Naive thymus-derived CD4-positive, alpha-beta T cell (primary cell): ENCODE data around the gene LAMB1. TPM values are rescaled to one million over a fixed set of nuclear protein-coding genes. Genes with fewer than 3 reads are reported as not detected.
"Not testable (repeated sequence)": the region's sequence is repeated elsewhere in the genome, so short reads cannot be mapped to it uniquely, and the experiment has no call there.

Source experiments
- ATAC-seq: fragments of 150-1000 bp; cut with Tn5 transposase; 2 replicates; pipeline ENCODE4 v1.10.0; 2021; ENCODE audit warnings: mild to moderate bottlenecking, moderate library complexity
- CTCF ChIA-PET: fragments of 350-600 bp; sonication (Branson Sonifier 250); formaldehyde crosslinking; loops from one replicate; lab custom pipeline; 2021; ENCODE audit warnings: antibody characterized with exemption; lab: Charles Lee
- POLR2A ChIA-PET: fragments of 350-600 bp; sonication (Branson Sonifier 250); formaldehyde crosslinking; loops from one replicate; lab custom pipeline; 2021; ENCODE audit warnings: antibody characterized with exemption, inconsistent platforms; lab: Charles Lee
- DNase-seq, 9 donors: peaks; one replicate each; pipeline versions ENCODE4 v3.0.0 to v3.0.0-alpha.2; 2020 to 2022; ENCODE audit warnings: mixed read lengths in 1 of 9
- H3K27ac ChIP-seq: one replicate; pipeline ENCODE4 v1.7.0; 2013; ENCODE audit warnings: mild to moderate bottlenecking, low read depth, low read length, moderate library complexity
- H3K27me3 ChIP-seq, 2 donors: one replicate each; pipeline ENCODE4 v1.7.0; 2013; ENCODE audit warnings: low read length in 2 of 2, mild to moderate bottlenecking in 2 of 2, moderate library complexity in 2 of 2; ENCODE audit not compliant: control insufficient read depth in 2 of 2, insufficient read depth in 2 of 2
- H3K36me3 ChIP-seq, 3 experiments: 1 replicate in 2 of 3; 2 replicates in 1 of 3; pipeline ENCODE4 v1.7.0; 2013; ENCODE audit warnings: low read length in 3 of 3, mild to moderate bottlenecking in 3 of 3, moderate library complexity in 1 of 3; ENCODE audit not compliant: insufficient read depth in 3 of 3, control insufficient read depth in 2 of 3
- H3K4me1 ChIP-seq, 2 donors: one replicate each; pipeline ENCODE4 v1.7.0; 2013; ENCODE audit warnings: low read length in 2 of 2, mild to moderate bottlenecking in 2 of 2, moderate library complexity in 1 of 2; ENCODE audit not compliant: control insufficient read depth in 2 of 2, insufficient read depth in 2 of 2
- H3K4me3 ChIP-seq: 2 replicates; pipeline ENCODE4 v1.7.0; 2013; ENCODE audit warnings: mild to moderate bottlenecking, low read length
- H3K9me3 ChIP-seq, 3 experiments: 1 replicate in 2 of 3; 2 replicates in 1 of 3; pipeline ENCODE4 v1.7.0; 2013; ENCODE audit warnings: low read length in 3 of 3; ENCODE audit not compliant: control insufficient read depth in 2 of 3
- H3K27ac Mint-ChIP-seq, 9 donors: one replicate each; pipeline ENCODE4 v1.8.0; 2020 to 2022; ENCODE audit warnings: mixed read lengths in 9 of 9, mild to moderate bottlenecking in 8 of 9, moderate library complexity in 5 of 9, inconsistent platforms in 2 of 9
- H3K27me3 Mint-ChIP-seq, 5 donors: one replicate each; pipeline ENCODE4 v1.8.0; 2021 to 2022; ENCODE audit warnings: mixed read lengths in 5 of 5, mild to moderate bottlenecking in 1 of 5
- H3K36me3 Mint-ChIP-seq, 5 donors: one replicate each; pipeline ENCODE4 v1.8.0; 2020 to 2022; ENCODE audit warnings: mixed read lengths in 5 of 5, mild to moderate bottlenecking in 3 of 5, inconsistent platforms in 1 of 5
- H3K4me1 Mint-ChIP-seq, 7 donors: one replicate each; pipeline ENCODE4 v1.8.0; 2020 to 2022; ENCODE audit warnings: mixed read lengths in 7 of 7, mild to moderate bottlenecking in 3 of 7, inconsistent platforms in 1 of 7
- H3K4me3 Mint-ChIP-seq, 10 donors: one replicate each; pipeline ENCODE4 v1.8.0; 2020 to 2022; ENCODE audit warnings: mild to moderate bottlenecking in 10 of 10, mixed read lengths in 10 of 10, moderate library complexity in 6 of 10, inconsistent platforms in 2 of 10
- H3K9me3 Mint-ChIP-seq, 11 donors: one replicate each; pipeline ENCODE4 v1.8.0; 2020 to 2022; ENCODE audit warnings: mixed read lengths in 11 of 11, mild to moderate bottlenecking in 4 of 11, inconsistent platforms in 1 of 11, moderate library complexity in 1 of 11
- intact Hi-C, 2 donors: fragments of 100-400 bp; cut with micrococcal nuclease; formaldehyde crosslinking; loops; one replicate each; pipeline ENCODE4 v1.15.1; 2023
- polyA plus RNA-seq, 2 donors: library from polyadenylated mRNA; unstranded; fragments of 300-500 nt; fragmentation: Illumina TruSeq; gene quantifications; one replicate each; pipeline ENCODE4 v1.2.3, GENCODE V29; 2021
- total RNA-seq, 6 experiments: library from RNA in 5 of 6; stranded (reverse) in 5 of 6; gene quantifications; 1 replicate in 5 of 6; 2 replicates in 1 of 6; pipeline ENCODE4 v1.2.3 and lab custom pipeline; 2021 to 2026

The LAMB1 gene
- total and polyA plus RNA-seq, 7 experiments from 2014 or later: 0.65 to 0.82 TPM; not detected in 5

DNA sequence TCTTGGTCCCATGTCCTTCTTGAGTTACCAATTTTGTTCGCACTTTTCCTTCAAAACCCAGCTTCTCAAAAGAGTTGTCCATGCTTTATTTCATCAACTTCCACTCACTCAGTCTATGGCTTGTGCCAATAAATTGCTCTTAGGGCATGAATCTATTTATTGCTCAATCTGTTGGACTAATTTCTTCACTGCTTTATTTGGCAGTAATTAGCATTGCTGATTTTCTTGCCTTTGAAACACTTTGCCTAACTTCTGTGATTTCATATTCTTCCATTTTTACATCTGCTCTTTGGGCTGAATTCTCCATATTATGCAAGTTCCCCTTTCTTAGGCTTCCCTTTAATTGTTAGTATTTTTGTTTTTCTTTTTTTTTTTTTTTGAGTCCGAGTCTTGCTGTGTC is 95.2 kb downstream of the LAMB1 start:
- H3K27me3 Mint-ChIP-seq: no peaks in the 10 kb centered on the region
- Histone ChIP-seq H3K27me3 (no peaks in the 10 kb centered on the region), H3K36me3 (peaks cover 22 to 57% (median 33%) of the 10 kb centered on the region in 3 experiments), H3K27ac (no peak overlapping the region), H3K4me3 (no peak overlapping the region), H3K4me1 (no peaks in the 10 kb centered on the region), H3K9me3 (no peaks in the 10 kb centered on the region)
- peak overlapping the region in 1 of 9 donors; percentile 50 for H3K27ac Mint-ChIP-seq
- intact Hi-C loops: no loop called here
- peaks cover 0 to 5% (median 0%) of the 10 kb centered on the region in 11 donors for H3K9me3 Mint-ChIP-seq
- ChIA-PET POLR2A (no interaction called here), CTCF (interaction anchor here (0.6 kb wide), 1 partner anchor 28 kb away, joined by 4 read pairs; no protein-coding TSS in a partner anchor)
- H3K4me3 Mint-ChIP-seq: no peak overlapping the region
- H3K4me1 Mint-ChIP-seq: peaks cover 3 to 42% (median 25%) of the 10 kb centered on the region in 7 donors
- ATAC-seq (no peak), DNase-seq (no peak)
- peaks cover 45 to 68% (median 59%) of the 10 kb centered on the region in 5 donors for H3K36me3 Mint-ChIP-seq

DNA sequence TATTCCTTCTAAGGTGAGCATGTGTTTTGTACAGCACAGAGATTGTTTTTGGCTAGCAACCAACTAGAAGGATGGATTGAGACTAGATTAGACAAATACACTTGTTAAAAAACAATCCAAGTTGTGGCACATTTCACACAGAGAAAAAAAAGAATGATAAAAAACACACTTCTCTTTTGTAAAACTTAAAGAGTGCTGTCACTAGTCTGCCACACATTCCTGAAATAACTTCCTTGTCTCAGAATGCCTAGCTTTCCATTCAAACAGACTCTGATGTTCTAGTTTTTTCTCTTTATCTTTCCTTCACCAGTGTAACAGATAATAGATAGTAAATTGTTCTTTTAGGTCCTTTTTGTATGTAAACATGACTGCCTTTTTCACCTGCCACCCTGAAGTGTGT is 100.6 kb downstream of the LAMB1 start:
- intact Hi-C loops: no loop called here
- no peak overlapping the region for H3K4me3 Mint-ChIP-seq
- H3K9me3 Mint-ChIP-seq: no peaks in the 10 kb centered on the region
- Histone ChIP-seq H3K27me3 (no peaks in the 10 kb centered on the region), H3K27ac (no peak overlapping the region), H3K4me3 (no peak overlapping the region), H3K4me1 (no peaks in the 10 kb centered on the region), H3K9me3 (no peaks in the 10 kb centered on the region), H3K36me3 (peaks cover 15 to 37% (median 16%) of the 10 kb centered on the region in 3 experiments)
- POLR2A ChIA-PET: no interaction called here
- no peaks in the 10 kb centered on the region for H3K27me3 Mint-ChIP-seq
- peaks cover 14 to 37% (median 24%) of the 10 kb centered on the region in 5 donors for H3K36me3 Mint-ChIP-seq
- CTCF ChIA-PET: no interaction called here
- ATAC-seq (no peak), DNase-seq (no peak)
- H3K27ac Mint-ChIP-seq: no peak overlapping the region
- peaks cover 12 to 58% (median 40%) of the 10 kb centered on the region in 7 donors for H3K4me1 Mint-ChIP-seq

DNA sequence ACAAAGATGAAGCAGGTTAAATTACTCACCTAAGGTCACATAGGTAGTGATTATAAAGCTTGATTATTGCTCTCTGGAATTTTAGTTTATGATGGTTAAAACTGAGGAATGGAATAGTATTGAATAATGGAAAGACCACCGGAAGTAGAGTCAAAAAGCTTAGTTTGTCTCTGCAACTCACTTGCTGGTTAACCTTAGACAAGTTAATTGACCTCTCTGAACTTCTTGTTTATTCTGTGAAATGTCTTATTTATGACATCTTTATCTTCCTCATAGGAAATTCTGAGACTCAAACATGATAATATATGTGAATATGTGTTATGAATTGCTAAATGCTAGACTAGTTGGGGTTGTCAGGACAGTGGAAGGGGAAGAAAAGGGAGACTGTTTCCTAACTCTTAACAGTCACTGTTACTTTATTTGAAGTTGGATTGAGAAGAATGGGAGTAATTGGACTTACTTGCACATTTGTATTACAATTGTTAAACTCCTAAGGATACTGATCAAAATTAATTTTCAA is 102.4 kb downstream of the LAMB1 start:
- Histone ChIP-seq H3K4me1 (no peaks in the 10 kb centered on the region), H3K9me3 (no peaks in the 10 kb centered on the region), H3K4me3 (no peak overlapping the region), H3K27me3 (no peaks in the 10 kb centered on the region), H3K27ac (no peak overlapping the region), H3K36me3 (peaks cover 9 to 26% (median 10%) of the 10 kb centered on the region in 3 experiments)
- no peaks in the 10 kb centered on the region for H3K9me3 Mint-ChIP-seq
- CTCF ChIA-PET: no interaction called here
- DNase-seq (no peak), ATAC-seq (no peak)
- H3K4me1 Mint-ChIP-seq: peaks cover 24 to 67% (median 47%) of the 10 kb centered on the region in 7 donors
- H3K27ac Mint-ChIP-seq: peak overlapping the region in 5 of 9 donors; percentile 7 to 71 (median 56)
- H3K36me3 Mint-ChIP-seq: peaks cover 5 to 38% (median 23%) of the 10 kb centered on the region in 5 donors
- intact Hi-C loops: loop anchor here in 1 of 2 donors (1.0 kb wide), 1 partner anchor 8 kb away; no protein-coding TSS in a partner anchor
- no peaks in the 10 kb centered on the region for H3K27me3 Mint-ChIP-seq
- peak overlapping the region in 2 of 10 donors; percentile 6 to 37 for H3K4me3 Mint-ChIP-seq
- POLR2A ChIA-PET: no interaction called here

DNA sequence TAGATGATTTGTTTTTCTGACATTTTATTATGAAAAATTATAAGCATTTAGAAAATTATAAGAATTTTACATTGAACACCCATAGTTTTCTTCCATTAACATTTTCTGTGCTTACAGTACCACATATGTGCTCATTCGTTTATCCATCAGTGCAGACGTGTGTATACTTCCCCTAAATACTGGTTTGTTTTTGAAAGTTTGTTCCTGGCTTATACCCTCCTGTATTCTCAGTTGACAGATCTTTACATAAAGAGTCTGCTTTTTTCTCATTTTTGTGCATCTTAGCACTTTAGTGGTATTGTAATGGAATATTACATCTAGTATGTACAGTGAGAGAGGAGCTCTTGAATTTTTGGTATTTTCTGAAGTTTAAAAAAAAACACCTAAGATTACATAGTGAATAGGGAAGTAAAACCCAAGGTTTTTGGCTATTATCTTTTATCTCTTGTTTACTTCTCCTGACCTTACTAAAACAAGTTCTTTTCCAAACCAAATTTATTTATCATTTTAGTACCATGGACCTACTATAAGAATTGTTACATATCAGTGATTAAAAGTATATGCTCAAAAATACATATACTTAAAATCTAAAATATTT is 103.9 kb downstream of the LAMB1 start:
- Histone ChIP-seq H3K9me3 (no peaks in the 10 kb centered on the region), H3K4me3 (no peak overlapping the region), H3K27ac (no peak overlapping the region), H3K27me3 (no peaks in the 10 kb centered on the region), H3K36me3 (peaks cover 7 to 36% (median 10%) of the 10 kb centered on the region in 3 experiments), H3K4me1 (peaks cover 0 to 8% of the 10 kb centered on the region in 2 donors)
- ChIA-PET POLR2A (no interaction called here), CTCF (no interaction called here)
- DNase-seq (no peak), ATAC-seq (peak; percentile 44)
- intact Hi-C loops: loop anchor here (2.0 to 10.0 kb wide), 4 partner anchors 20 to 1234 kb away; partner anchors contain the start of genes CCDC71L (in 1 of the 2), PNPLA8 (in 1 of the 2) and PRKAR2B (in 1 of the 2)
- peak overlapping the region in 6 of 10 donors; percentile 7 to 57 (median 43) for H3K4me3 Mint-ChIP-seq
- no peaks in the 10 kb centered on the region for H3K9me3 Mint-ChIP-seq
- peaks cover 9 to 44% (median 23%) of the 10 kb centered on the region in 5 donors for H3K36me3 Mint-ChIP-seq
- H3K27me3 Mint-ChIP-seq: no peaks in the 10 kb centered on the region
- peak overlapping the region in 2 of 9 donors; percentile 9 to 65 for H3K27ac Mint-ChIP-seq
- peaks cover 38 to 82% (median 62%) of the 10 kb centered on the region in 7 donors for H3K4me1 Mint-ChIP-seq

DNA sequence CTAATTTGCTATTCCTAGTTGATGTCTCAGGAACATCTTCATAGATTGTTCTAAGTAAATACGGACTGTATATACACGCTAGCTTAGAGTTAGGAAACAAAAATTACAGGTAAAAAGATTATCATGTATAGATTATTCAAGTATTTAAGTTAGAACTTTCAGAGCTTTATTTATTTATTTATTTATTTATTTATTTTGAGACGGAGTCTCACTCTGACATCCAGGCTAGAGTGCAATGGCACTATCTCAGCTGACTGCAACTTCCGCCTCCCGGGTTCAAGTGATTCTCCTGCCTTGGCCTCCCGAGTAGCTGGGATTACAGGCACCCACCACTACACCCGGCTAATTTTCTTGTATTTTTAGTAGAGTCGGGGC is 110.6 kb downstream of the LAMB1 start:
- DNase-seq, H3K27me3 Mint-ChIP-seq, H3K9me3 Mint-ChIP-seq, H3K9me3 ChIP-seq, ATAC-seq, H3K27me3 ChIP-seq: not testable (repeated sequence)
- Mint-ChIP-seq H3K4me3 (peak overlapping the region; percentile 89 to 100 (median 97)), H3K36me3 (peaks cover 4 to 28% (median 15%) of the 10 kb centered on the region in 5 donors), H3K4me1 (peaks cover 28 to 68% (median 62%) of the 10 kb centered on the region in 7 donors), H3K27ac (peak overlapping the region; percentile 94 to 100 (median 98))
- H3K27ac ChIP-seq: peak overlapping the region; percentile 97
- peak overlapping the region; percentile 93 for H3K4me3 ChIP-seq
- CTCF ChIA-PET: interaction anchor here (2.5 kb wide), 1 partner anchor 17 kb away, joined by 9 read pairs; no protein-coding TSS in a partner anchor
- H3K4me1 ChIP-seq: peaks cover 5 to 35% of the 10 kb centered on the region in 2 donors
- POLR2A ChIA-PET: interaction anchor here (1.0 to 3.6 kb wide), 2 partner anchors 148 to 724 kb away, joined by 3 to 28 read pairs; partner anchors contain the start of genes CBLL1 and HBP1
- H3K36me3 ChIP-seq: peaks cover 3 to 24% (median 14%) of the 10 kb centered on the region in 3 experiments
- intact Hi-C loops: loop anchor here (1.0 to 10.0 kb wide), 6 partner anchors 8 to 1780 kb away; partner anchors contain the start of genes CCDC71L (in 1 of the 2), COG5 (in 1 of the 2), DUS4L (in 1 of the 2) and PNPLA8 (in 1 of the 2)

DNA sequence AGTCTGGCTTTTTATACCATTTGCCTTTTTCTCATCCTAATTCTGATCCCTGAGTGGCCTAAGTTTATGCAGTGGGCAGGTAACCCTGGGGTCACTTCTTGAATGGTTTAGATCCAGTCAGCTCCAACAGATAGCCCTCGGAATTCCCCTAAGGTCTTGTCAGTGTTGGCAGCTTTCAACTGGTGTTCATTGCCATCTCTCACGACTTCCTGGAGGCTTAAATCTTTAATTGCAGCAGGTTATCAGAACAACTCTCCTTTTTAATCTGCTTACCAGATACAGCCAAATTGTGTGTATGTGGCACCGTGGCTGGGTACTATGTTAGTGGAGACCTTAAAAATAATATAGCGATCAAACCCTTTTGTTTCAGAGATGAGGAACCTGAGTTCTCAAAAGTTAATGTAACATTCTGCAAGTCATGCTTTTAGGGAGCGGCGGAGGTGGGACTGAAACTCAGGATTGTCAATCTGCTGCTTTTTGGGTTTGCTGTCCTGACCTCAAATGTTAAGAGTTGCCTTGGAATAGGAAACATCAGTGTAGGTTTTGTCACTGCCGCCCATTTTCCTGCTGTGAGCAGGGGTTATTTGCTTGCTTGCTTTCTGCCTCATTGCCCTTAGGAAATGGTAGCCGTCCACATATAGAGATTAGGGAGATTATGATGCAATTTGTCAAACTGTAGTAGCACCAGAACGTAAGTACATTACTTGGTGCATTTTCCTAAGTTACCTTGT is 111.2 kb downstream of the LAMB1 start:
- Histone ChIP-seq H3K4me3 (peak overlapping the region; percentile 93), H3K36me3 (peaks cover 3 to 24% (median 14%) of the 10 kb centered on the region in 3 experiments), H3K27me3 (no peaks in the 10 kb centered on the region), H3K27ac (peak overlapping the region; percentile 97), H3K4me1 (peaks cover 5 to 35% of the 10 kb centered on the region in 2 donors), H3K9me3 (no peaks in the 10 kb centered on the region)
- peak overlapping the region; percentile 94 to 100 (median 98) for H3K27ac Mint-ChIP-seq
- H3K36me3 Mint-ChIP-seq: peaks cover 4 to 23% (median 14%) of the 10 kb centered on the region in 5 donors
- POLR2A ChIA-PET: interaction anchor here (1.0 to 3.6 kb wide), 5 partner anchors 12 to 723 kb away, joined by 3 to 28 read pairs (median 5); partner anchors contain the start of genes CBLL1 and HBP1
- no peaks in the 10 kb centered on the region for H3K27me3 Mint-ChIP-seq
- H3K4me1 Mint-ChIP-seq: peaks cover 24 to 62% (median 57%) of the 10 kb centered on the region in 7 donors
- intact Hi-C loops: loop anchor here (1.0 to 10.0 kb wide), 17 partner anchors 8 to 1780 kb away; partner anchors contain the start of genes COG5 (in 2 of the 2), DNAJB9 (in 2 of the 2), DUS4L (in 2 of the 2) and NAMPT (in 2 of the 2)
- CTCF ChIA-PET: interaction anchor here (2.5 kb wide), 1 partner anchor 16 kb away, joined by 9 read pairs; no protein-coding TSS in a partner anchor
- peak overlapping the region; percentile 89 to 100 (median 97) for H3K4me3 Mint-ChIP-seq
- DNase-seq (peak in 1 of 9 donors; percentile 49), ATAC-seq (peak; percentile 21)
- H3K9me3 Mint-ChIP-seq: peaks cover 0 to 6% (median 0%) of the 10 kb centered on the region in 11 donors
